Left colon (tissue), 2 donors: ENCODE data around the gene CAMSAP2. TPM values are rescaled to one million over a fixed set of nuclear protein-coding genes. Genes with fewer than 3 reads are reported as not detected.
A peak's percentile ranks its signal among the peaks of the same experiment; 100 is the strongest.

Experiments used
- ATAC-seq: fragments of 200-7000 bp; cut with Tn5 transposase; one replicate; pipeline ENCODE4 v1.9.1; 2020; ENCODE audit warnings: mild to moderate bottlenecking, moderate library complexity
- DNase-seq, 2 donors: peaks; one replicate each; pipeline ENCODE4 v3.0.0-alpha.2; 2020
- intact Hi-C, 2 donors: fragments of 100-400 bp; cut with DNase I in 1 of 2; cut with micrococcal nuclease in 1 of 2; formaldehyde crosslinking; loops; one replicate each; pipeline versions ENCODE4 v1.11.2 to v1.14.0; 2022; cut with DNase I, micrococcal nuclease
- total RNA-seq, 2 donors: library from RNA; stranded (reverse); fragmentation: NEBNext Ultra II Directional; extraction: Animal tissue kit (Norgen Biotek cat#: 25700); gene quantifications; one replicate each; pipeline ENCODE4 v1.2.1, GENCODE V29; 2021
- donor health status: DM: no; HTN: no; CAD: no.
- donor health status: DM: yes; HTN: yes; CAD: no.

Gene CAMSAP2
- total RNA-seq, 2 donors from 2014 or later, result 7.4 to 9.0 TPM

DNA sequence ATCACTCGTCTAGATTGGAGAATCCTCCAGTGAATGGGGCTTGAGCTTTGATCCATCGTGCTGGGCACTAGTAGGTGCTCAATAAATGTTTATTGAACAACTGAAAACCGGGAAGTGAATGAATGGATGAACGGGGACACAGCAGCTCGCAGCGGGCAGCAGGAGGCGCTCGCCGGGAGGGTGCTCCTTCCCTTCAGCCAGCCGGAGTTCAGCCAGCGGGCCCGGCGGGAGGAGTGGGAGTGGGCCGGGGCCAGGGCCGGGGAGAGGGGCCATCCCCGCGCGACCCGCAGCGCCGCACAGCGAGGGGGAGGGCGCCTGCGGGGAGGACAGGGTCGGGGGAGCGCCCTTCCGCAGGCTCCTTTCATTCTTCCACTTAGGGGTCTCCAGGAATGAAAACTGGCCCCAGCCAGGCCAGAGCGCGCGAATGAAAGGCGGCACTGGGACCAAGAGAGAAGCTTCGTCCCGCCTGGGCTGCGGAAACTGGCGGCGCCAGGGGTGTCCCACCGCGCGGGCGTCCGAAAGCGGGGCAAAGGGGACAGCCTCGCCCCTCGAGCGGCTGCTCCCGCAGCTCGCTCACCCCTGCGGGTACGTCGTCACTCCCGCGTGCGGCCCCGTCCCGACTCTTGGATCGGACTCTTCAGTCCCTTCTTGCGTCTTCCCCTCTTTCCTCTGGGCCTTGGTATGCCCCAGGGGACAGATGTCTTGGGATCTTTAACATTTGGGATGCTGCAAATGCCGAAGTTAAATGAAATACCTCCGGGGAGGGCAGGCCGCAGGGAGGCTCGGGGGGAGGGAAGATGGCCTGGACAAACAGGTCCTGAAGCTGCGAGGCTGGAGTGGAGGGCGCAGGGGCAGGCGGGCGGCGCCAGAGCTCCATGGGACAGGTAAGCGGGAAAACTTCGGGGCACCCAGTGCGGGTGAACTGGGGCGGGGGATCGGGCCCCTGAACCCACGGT lies 152.4 kb downstream of the CAMSAP2 start:
- intact Hi-C loops, result no loop called here
- DNase-seq (peak; percentile 65 to 75), ATAC-seq (peak; percentile 41)

- intact Hi-C loops, result no loop called here
- ATAC-seq, result no peak
- peak in 1 of 2 donors; percentile 68 for DNase-seq
Measured at GRCh38 chr1:200891774-200892157, 153.1 kb downstream of the CAMSAP2 start.

- ATAC-seq, result no peak
- DNase-seq, result no peak
- intact Hi-C loops, result no loop called here
Measured at GRCh38 chr1:200892546-200892945, 153.9 kb downstream of the CAMSAP2 start.

DNA sequence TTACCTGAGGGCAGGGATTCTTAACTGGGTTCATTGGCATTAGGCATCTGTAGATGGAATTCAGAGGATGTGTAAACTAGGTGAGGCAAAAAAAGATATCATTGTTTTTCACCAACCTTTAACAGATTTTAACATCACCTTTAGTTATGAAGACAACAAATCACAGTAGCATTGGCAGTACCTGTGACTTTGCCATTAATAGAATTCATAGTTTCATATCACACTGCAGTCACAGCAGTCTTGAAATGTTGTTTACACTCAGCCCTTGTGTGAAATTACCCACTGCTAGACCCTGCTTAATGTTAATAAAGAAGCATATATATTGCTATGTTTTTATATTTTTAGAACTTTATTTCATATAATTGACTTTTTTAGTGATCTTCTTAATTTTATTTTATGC lies 154.3 kb downstream of the CAMSAP2 start:
- intact Hi-C loops, result no loop called here
- DNase-seq, result no peak

DNA sequence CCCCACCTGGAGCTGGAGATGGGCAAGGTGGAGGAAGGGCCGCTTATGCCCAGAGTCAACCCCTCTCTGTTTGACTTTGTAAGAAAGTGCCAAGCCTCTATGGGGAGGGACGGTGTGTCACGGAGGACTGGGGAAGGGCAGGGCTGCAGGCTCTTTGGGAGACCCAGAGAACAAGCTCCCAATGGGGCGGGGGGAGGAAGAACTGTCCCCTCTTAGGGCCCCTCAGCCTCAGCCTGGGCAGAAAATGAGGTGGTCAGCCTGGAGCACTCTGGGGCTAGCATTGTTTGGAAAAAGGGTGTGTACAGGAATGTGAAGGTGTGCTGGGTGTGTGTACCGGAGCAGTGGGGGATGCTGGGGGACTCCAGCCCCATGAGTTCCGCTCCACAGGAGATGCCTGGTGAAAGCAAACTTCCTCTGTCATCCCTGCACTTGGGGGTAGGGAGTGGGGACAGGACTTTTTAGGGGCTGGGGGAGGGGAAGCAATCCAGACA lies 154.8 kb downstream of the CAMSAP2 start:
- DNase-seq (peak; percentile 44 to 62), ATAC-seq (peak; percentile 21)
- intact Hi-C loops, result no loop called here

More for the DNA sequence above, 154.3 kb downstream of the CAMSAP2 start:
- no peak for ATAC-seq

- intact Hi-C loops, result no loop called here
- ATAC-seq, result peak; percentile 53
- DNase-seq, result peak; percentile 82 to 88
Measured at GRCh38 chr1:200894712-200895442, 156.2 kb downstream of the CAMSAP2 start, which contains the start of gene INAVA. Gene INAVA, plus strand, starts transcription at chr1:200894900. Its CDS starts 3,501 bp downstream, at chr1:200898401.

DNA sequence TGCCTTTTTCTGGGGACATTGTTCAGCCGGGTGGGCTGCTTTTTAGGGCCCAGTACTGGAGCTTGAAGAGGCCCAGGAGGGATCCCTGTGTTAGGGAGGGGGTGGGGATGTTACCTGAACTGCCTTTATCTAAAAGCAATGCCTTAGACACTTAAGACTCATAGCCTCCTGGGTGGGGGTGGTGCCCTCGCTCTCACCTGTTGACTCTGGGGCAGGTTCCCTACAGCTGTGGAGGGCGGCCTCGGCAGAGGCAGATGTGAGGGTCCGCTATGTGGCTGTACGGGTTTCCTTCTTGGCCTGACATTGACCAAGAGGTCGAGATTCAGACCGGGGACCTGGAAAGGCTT lies 156.7 kb downstream of the CAMSAP2 start:
- intact Hi-C loops, result no loop called here
- DNase-seq (peak in 1 of 2 donors; percentile 48), ATAC-seq (peak; percentile 13)

DNA sequence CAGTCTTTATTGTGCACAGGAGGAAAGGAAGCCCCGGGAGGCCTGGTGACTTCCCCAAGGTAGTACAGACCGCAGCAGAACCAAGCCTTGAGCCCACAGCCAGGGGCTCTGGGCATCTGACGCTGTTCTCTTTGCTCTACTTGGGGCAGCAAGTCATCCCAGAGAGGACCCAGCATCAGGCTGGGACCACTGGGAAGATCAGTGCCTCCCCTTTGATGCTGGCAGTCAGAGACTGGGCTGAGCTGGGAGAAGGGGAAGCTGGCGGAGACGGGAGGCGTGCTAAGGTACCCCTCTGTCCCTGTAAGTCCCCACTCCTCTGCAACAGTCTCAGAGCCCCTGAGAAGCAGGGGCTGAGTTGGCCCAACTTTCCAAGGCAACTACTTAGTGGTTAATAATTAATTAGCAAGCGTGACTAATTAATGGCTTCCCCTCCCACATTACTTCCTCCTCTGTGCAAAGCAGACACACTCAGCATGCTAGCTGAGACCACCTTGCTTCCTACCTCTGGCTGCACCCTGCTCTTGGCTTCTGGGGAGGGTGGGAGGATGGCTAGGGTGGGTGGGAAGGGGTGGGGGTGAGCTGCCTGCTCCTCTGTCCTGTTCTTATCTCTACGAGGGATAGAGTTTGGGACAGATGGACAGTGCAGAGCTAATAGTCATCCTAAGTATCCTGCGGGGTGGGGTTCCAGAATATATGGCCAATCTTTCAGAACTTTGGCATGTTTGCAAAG lies 157.3 kb downstream of the CAMSAP2 start:
- intact Hi-C loops, result no loop called here
- DNase-seq (no peak), ATAC-seq (peak; percentile 2)

DNA sequence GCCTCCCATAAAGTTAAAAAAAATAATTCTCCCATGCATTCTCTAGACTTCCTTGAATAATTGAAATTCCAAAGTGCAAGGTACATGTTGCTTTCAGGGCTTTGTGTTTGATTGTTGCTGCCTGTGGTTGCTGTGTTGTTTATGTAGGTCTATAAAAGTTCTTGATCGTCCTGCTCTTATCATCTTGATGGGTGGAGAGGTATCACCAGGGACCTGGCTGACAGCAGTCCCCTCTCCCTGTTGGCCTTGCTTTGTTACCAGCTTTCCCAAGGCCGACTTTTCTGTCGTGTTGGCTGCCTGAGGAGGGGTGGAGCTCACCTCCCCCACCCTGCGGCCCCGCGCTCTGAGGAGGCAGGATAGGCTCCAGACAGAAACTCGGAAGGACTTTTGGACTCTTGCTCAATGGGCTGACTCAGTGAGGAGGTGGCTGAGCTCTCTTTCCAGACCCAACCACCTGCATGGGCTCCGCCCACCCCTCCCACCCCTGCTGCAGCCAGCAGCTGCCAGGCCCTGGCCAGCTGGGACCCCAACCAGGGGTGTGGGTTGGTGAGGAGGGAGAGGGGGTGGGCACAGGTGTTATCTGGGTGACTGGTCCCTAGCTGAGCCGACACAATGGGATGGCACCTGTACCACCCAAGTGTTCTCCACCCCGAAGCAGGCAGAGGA lies 158.0 kb downstream of the CAMSAP2 start:
- intact Hi-C loops, result no loop called here
- DNase-seq (peak; percentile 85 to 93), ATAC-seq (peak; percentile 64)

DNA sequence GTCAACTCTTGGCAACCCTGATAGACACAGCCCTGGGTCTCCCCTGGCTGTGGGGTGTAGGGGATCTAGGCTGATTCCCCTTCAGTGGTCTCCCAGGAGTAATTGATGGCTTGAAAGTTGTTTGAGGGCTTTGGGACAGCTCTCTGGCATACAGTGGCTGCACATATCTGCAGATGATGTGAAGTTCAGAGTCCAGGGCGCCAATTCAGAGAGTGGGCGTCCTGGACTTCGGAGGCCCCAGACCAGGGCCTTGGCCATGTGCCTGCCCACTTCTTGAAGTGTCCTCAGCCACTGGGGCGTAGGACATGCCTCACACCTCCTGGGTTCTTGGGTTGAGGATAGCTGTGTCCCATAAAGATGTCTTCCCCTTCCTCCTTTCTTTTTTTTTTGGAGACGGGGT lies 158.6 kb downstream of the CAMSAP2 start:
- ATAC-seq (no peak), DNase-seq (no peak)
- intact Hi-C loops, result no loop called here

GRCh38 chr1:200899015-200899386 lies 160.3 kb downstream of the CAMSAP2 start:
- DNase-seq (no peak), ATAC-seq (no peak)
- intact Hi-C loops, result no loop called here

GRCh38 chr1:200899451-200899915 lies 160.8 kb downstream of the CAMSAP2 start:
- DNase-seq (no peak), ATAC-seq (no peak)
- intact Hi-C loops, result no loop called here

DNA sequence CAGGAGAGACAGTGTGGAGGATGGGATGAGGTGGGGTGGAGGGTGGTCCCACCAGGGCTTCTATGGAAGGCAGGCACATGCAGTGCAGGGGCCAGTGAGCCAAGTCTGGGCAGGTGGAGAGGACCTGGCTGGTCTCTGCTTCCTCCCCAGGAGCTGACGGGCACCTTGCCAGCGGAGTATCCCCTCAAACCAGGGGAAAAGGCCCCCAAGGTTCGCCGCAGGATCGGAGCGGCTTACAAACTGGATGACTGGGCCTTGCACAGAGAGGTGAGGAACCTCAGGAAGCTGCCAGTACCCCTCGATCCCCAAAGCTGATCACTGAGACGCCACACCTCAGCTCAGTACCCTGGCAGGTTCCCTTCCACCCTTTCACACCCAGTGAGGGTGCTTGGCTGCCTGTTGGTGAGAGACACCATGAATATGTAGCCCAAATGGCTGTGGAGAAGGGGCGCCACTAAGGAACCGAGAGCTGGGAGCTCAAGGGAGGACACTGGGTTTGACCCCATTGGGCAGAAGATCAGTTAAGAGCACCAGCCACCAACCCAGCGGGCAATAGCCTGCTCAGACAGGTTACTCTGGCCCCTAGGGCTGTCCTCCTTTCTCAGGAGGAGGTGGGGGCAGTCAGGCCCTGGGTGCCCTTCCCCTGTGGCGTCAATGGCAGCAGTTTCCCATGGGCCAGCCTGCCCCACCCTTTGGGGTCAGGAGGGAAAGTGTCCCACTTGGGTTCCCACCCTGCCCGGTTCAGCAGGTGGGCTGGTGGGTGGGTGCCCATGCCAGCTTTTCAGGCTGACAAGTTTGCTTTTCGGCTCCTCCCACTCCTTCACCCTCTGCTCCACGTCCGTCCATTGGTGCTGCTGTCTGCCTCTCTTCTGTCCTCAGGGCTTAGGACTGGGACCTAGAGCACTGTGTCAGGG lies 161.5 kb downstream of the CAMSAP2 start:
- no peak for DNase-seq
- intact Hi-C loops, result no loop called here
- no peak for ATAC-seq

GRCh38 chr1:200900877-200901276 lies 162.2 kb downstream of the CAMSAP2 start:
- DNase-seq (no peak), ATAC-seq (no peak)
- intact Hi-C loops, result no loop called here

- no peak for DNase-seq
- intact Hi-C loops, result no loop called here
- no peak for ATAC-seq
Measured at GRCh38 chr1:200901350-200901749, 162.7 kb downstream of the CAMSAP2 start.

DNA sequence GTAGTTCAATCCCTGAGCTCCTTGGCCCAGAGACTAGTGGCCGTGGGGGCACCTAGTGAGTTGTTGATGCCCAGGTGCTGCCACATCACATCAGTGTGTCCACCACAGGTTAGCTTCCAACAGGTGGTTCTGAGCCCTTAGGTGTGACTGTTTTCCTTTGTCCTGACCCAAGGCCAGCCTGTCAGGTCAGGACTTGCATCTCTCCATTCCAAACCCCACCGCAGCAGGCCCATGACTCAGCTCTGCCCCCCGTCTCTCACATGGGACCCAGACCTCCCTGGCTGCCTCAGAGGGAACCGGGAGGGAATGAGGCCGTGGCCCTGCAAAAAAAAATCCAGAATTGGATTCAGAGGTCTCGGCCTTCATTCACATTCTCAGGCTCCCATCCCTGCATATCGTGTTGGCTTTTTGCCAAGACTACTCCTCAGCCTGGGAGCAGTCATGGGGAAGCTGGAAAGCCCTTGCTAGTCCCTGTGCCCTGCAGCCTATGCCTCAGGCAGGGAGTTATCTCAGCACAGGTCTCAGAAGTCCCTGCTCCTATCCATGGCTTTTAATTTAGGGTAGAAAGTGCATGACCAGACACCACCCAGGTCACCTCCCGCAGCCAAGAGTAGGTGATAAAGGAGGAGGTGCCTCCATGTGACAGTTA lies 163.2 kb downstream of the CAMSAP2 start:
- DNase-seq (no peak), ATAC-seq (peak; percentile 18)
- intact Hi-C loops, result no loop called here

- intact Hi-C loops, result no loop called here
- ATAC-seq (no peak), DNase-seq (no peak)
Measured at GRCh38 chr1:200903793-200904192, 165.1 kb downstream of the CAMSAP2 start.
